Measurements from ENCODE around the gene EGLN1. TPM values are rescaled to one million over a fixed set of nuclear protein-coding genes. Genes with fewer than 3 reads are reported as not detected.
A peak's percentile ranks its signal among the peaks of the same experiment; 100 is the strongest.

Gene EGLN1
- total RNA-seq, 1 donor from 2014 or later: 27.5 TPM

- Mint-ChIP-seq H3K27ac (ENCODE audit: unreplicated experiment) (peak overlapping the region; percentile 99), H3K4me1 (ENCODE audit: unreplicated experiment) (peaks cover 59% of the 10 kb centered on the region), H3K9me3 (ENCODE audit: unreplicated experiment) (no peaks in the 10 kb centered on the region), H3K4me3 (ENCODE audit: unreplicated experiment) (peak overlapping the region; percentile 100), H3K36me3 (ENCODE audit: unreplicated experiment) (peaks cover 19% of the 10 kb centered on the region), H3K27me3 (ENCODE audit: unreplicated experiment) (no peaks in the 10 kb centered on the region)
- no peak for TF ChIP-seq CTCF (IDR thresholded peaks at IDR 0.05)
- DNase-seq (ENCODE audit: extremely low spot score, unreplicated experiment): no peak
Measured at GRCh38 chr1:231337043-231337471, 85.0 kb downstream of the EGLN1 start.

GRCh38 chr1:231335663-231336602, 86.2 kb downstream of the EGLN1 start:
- Mint-ChIP-seq H3K9me3 (ENCODE audit: unreplicated experiment) (no peaks in the 10 kb centered on the region), H3K36me3 (ENCODE audit: unreplicated experiment) (peaks cover 17% of the 10 kb centered on the region), H3K4me1 (ENCODE audit: unreplicated experiment) (peaks cover 59% of the 10 kb centered on the region), H3K4me3 (ENCODE audit: unreplicated experiment) (peak overlapping the region; percentile 100), H3K27ac (ENCODE audit: unreplicated experiment) (peak overlapping the region; percentile 44), H3K27me3 (ENCODE audit: unreplicated experiment) (no peaks in the 10 kb centered on the region)
- no peak for DNase-seq (ENCODE audit: extremely low spot score, unreplicated experiment)
- no peak for TF ChIP-seq CTCF (IDR thresholded peaks at IDR 0.05)

- H3K27me3 Mint-ChIP-seq (ENCODE audit: unreplicated experiment): no peaks in the 10 kb centered on the region
- H3K27ac Mint-ChIP-seq (ENCODE audit: unreplicated experiment): no peak overlapping the region
- H3K4me3 Mint-ChIP-seq (ENCODE audit: unreplicated experiment): peak overlapping the region; percentile 60
- no peak for TF ChIP-seq CTCF (IDR thresholded peaks at IDR 0.05)
- H3K36me3 Mint-ChIP-seq (ENCODE audit: unreplicated experiment): peaks cover 11% of the 10 kb centered on the region
- no peaks in the 10 kb centered on the region for H3K9me3 Mint-ChIP-seq (ENCODE audit: unreplicated experiment)
- DNase-seq (ENCODE audit: extremely low spot score, unreplicated experiment): no peak
- peaks cover 56% of the 10 kb centered on the region for H3K4me1 Mint-ChIP-seq (ENCODE audit: unreplicated experiment)
Measured at GRCh38 chr1:231334952-231335351, 87.1 kb downstream of the EGLN1 start.

GRCh38 chr1:231334079-231334666, 87.9 kb downstream of the EGLN1 start:
- no peak overlapping the region for H3K27ac Mint-ChIP-seq (ENCODE audit: unreplicated experiment)
- no peak for TF ChIP-seq CTCF (IDR thresholded peaks at IDR 0.05)

GRCh38 chr1:231332761-231333160, 89.3 kb downstream of the EGLN1 start:
- no peaks in the 10 kb centered on the region for H3K9me3 Mint-ChIP-seq (ENCODE audit: unreplicated experiment)
- peaks cover 15% of the 10 kb centered on the region for H3K36me3 Mint-ChIP-seq (ENCODE audit: unreplicated experiment)
- H3K27me3 Mint-ChIP-seq (ENCODE audit: unreplicated experiment): no peaks in the 10 kb centered on the region
- no peak overlapping the region for H3K27ac Mint-ChIP-seq (ENCODE audit: unreplicated experiment)
- no peak for DNase-seq (ENCODE audit: extremely low spot score, unreplicated experiment)
- no peak overlapping the region for H3K4me3 Mint-ChIP-seq (ENCODE audit: unreplicated experiment)
- TF ChIP-seq CTCF (IDR thresholded peaks at IDR 0.05): no peak
- peaks cover 46% of the 10 kb centered on the region for H3K4me1 Mint-ChIP-seq (ENCODE audit: unreplicated experiment)

More at GRCh38 chr1:231334079-231334666, 87.9 kb downstream of the EGLN1 start:
- Mint-ChIP-seq H3K9me3 (ENCODE audit: unreplicated experiment) (no peaks in the 10 kb centered on the region), H3K4me3 (ENCODE audit: unreplicated experiment) (peak overlapping the region; percentile 60), H3K4me1 (ENCODE audit: unreplicated experiment) (peaks cover 50% of the 10 kb centered on the region), H3K36me3 (ENCODE audit: unreplicated experiment) (peaks cover 14% of the 10 kb centered on the region), H3K27me3 (ENCODE audit: unreplicated experiment) (no peaks in the 10 kb centered on the region)
- no peak for DNase-seq (ENCODE audit: extremely low spot score, unreplicated experiment)
